K562 (cell line): ENCODE results near the gene UBQLN3.

Experiments
- ATF6 ChIP-seq: sonication (generic); formaldehyde crosslinking; IDR thresholded peaks from 2 replicates; pipeline ENCODE4 v1.4.0; 2020; ENCODE audit warnings: mild to moderate bottlenecking, missing genetic modification reagents
- CHD4 ChIP-seq: fragments of 200-600 bp; sonication (generic); IDR thresholded peaks from 3 replicates; pipeline ENCODE4 v1.6.1; 2012; ENCODE audit warnings: low read depth, mild to moderate bottlenecking, mixed read lengths, low read length, inconsistent platforms; ENCODE audit not compliant: insufficient read depth, insufficient replicate concordance, poor library complexity, severe bottlenecking
- CTCF ChIP-seq, 3 experiments: IDR thresholded peaks in 2 of 3; conservative IDR thresholded peaks in 1 of 3; 2 replicates each; pipeline ENCODE4 v1.5.1; 2011 to 2012; ENCODE audit warnings: low read length in 3 of 3, mild to moderate bottlenecking in 3 of 3, control low read depth in 2 of 3, improper control_type of control experiment in 1 of 3, inconsistent platforms in 1 of 3, low read depth in 1 of 3, mixed read lengths in 1 of 3, moderate library complexity in 1 of 3; ENCODE audit not compliant: insufficient read depth in 2 of 3
- FOXK2 ChIP-seq, 2 experiments: fragments of 450-650 bp; IDR thresholded peaks in 1 of 2; conservative IDR thresholded peaks in 1 of 2; 2 replicates each; pipeline ENCODE4 v1.6.1; 2016; ENCODE audit warnings: low read depth in 2 of 2, mild to moderate bottlenecking in 1 of 2
- PHF8 ChIP-seq: fragments of 200-600 bp; sonication (generic); IDR thresholded peaks from 2 replicates; pipeline ENCODE4 v1.6.1; 2012; ENCODE audit warnings: mixed run types, mild to moderate bottlenecking, inconsistent platforms, low read length, moderate library complexity, borderline replicate concordance
- PML ChIP-seq: IDR thresholded peaks from 2 replicates; pipeline ENCODE4 v1.6.1; 2012; ENCODE audit warnings: low read length, inconsistent platforms
- SMAD2 ChIP-seq: fragments of 150-350 bp; IDR thresholded peaks from 2 replicates; pipeline ENCODE4 v1.6.1; 2014; ENCODE audit warnings: low read depth, mild to moderate bottlenecking, low read length
- STAT5A ChIP-seq: IDR thresholded peaks from 2 replicates; pipeline ENCODE4 v1.6.1; 2012; ENCODE audit warnings: low read length, inconsistent platforms, borderline replicate concordance
- TAF9B ChIP-seq: fragments of 450-650 bp; IDR thresholded peaks from 2 replicates; pipeline ENCODE4 v1.6.1; 2018; ENCODE audit warnings: mild to moderate bottlenecking; ENCODE audit not compliant: partially characterized antibody
- TF ChIP-seq, protein P1 (sequence below): sonication (generic); formaldehyde crosslinking; IDR thresholded peaks from 2 replicates; pipeline ENCODE4 v1.5.0; 2020; ENCODE audit warnings: missing genetic modification reagents

GRCh38 chr11:5460983-5461621, 48.7 kb downstream of the UBQLN3 start:
- no peak for TF ChIP-seq ATF6
- TF ChIP-seq SMAD2: no peak
- no peak for TF ChIP-seq PML
- no peak for TF ChIP-seq FOXK2 (conservative IDR thresholded peaks at IDR 0.05 in 1 of 2, IDR thresholded peaks at IDR 0.05 in 1 of 2; ENCODE audit: low read depth in 2 of 2)
- TF ChIP-seq, protein P1, sequence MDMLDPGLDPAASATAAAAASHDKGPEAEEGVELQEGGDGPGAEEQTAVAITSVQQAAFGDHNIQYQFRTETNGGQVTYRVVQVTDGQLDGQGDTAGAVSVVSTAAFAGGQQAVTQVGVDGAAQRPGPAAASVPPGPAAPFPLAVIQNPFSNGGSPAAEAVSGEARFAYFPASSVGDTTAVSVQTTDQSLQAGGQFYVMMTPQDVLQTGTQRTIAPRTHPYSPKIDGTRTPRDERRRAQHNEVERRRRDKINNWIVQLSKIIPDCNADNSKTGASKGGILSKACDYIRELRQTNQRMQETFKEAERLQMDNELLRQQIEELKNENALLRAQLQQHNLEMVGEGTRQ (CRISPR knock-in tag): no peak
- no peak for TF ChIP-seq CHD4
- no peak for TF ChIP-seq CTCF (IDR thresholded peaks at IDR 0.05 in 2 of 3, conservative IDR thresholded peaks at IDR 0.05 in 1 of 3; ENCODE audit: insufficient read depth in 2 of 3, low read depth in 1 of 3, low read length in 3 of 3)
- no peak for TF ChIP-seq PHF8
- TF ChIP-seq TAF9B: no peak
- TF ChIP-seq STAT5A: no peak
